ENCODE results near the gene FNTB. TPM values are rescaled to one million over a fixed set of nuclear protein-coding genes. Genes with fewer than 3 reads are reported as not detected.
A peak's percentile ranks its signal among the peaks of the same experiment; 100 is the strongest.

Gene FNTB
- total RNA-seq, 1 donor from 2014 or later: 13.3 TPM

DNA sequence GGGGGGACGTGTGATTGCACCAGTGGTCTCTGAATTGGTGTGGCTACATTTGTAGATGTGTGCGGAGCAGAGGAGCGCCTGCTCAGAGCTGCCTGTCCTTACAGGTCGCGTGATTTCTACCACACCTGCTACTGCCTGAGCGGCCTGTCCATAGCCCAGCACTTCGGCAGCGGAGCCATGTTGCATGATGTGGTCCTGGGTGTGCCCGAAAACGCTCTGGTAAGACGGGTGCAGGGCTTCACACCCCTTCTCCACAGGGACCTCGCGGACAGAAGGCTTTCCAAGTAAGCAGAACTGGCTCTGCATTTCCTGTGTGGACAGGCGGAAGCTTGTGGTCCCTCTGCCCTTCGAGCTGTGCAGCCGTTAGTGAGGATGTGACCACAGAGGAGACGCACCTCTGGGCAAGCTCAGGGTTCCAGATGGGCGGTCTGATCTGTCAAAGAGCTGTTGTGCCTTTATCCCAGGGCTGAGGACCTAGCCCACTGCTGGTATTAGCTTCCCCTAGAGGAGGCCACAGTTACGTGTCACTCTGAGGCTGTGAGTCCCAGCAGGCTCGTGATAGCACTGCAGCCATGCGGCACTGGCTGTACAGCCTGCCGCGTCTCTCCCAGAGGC lies 67.9 kb downstream of the FNTB start:
- Histone ChIP-seq H3K4me3 (no peak overlapping the region), H3K4me1 (peaks cover 4% of the 10 kb centered on the region), H3K36me3 (peaks cover 0 to 14% of the 10 kb centered on the region in 2 donors), H3K9me3 (no peaks in the 10 kb centered on the region), H3K27me3 (no peaks in the 10 kb centered on the region), H3K27ac (no peak overlapping the region)
- TF ChIP-seq POLR2A (IDR thresholded peaks at IDR 0.05): no peak
- TF ChIP-seq, protein P1, sequence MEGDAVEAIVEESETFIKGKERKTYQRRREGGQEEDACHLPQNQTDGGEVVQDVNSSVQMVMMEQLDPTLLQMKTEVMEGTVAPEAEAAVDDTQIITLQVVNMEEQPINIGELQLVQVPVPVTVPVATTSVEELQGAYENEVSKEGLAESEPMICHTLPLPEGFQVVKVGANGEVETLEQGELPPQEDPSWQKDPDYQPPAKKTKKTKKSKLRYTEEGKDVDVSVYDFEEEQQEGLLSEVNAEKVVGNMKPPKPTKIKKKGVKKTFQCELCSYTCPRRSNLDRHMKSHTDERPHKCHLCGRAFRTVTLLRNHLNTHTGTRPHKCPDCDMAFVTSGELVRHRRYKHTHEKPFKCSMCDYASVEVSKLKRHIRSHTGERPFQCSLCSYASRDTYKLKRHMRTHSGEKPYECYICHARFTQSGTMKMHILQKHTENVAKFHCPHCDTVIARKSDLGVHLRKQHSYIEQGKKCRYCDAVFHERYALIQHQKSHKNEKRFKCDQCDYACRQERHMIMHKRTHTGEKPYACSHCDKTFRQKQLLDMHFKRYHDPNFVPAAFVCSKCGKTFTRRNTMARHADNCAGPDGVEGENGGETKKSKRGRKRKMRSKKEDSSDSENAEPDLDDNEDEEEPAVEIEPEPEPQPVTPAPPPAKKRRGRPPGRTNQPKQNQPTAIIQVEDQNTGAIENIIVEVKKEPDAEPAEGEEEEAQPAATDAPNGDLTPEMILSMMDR (IDR thresholded peaks at IDR 0.05): no peak
- TF ChIP-seq POLR2AphosphoS5 (IDR thresholded peaks at IDR 0.05; ENCODE audit: insufficient read depth in 1 of 2, low read depth in 1 of 2): no peak
- intact Hi-C loops (cut with DNase I): no loop called here
- DNase-seq (ENCODE audit: extremely low spot score in 2 of 2): no peak

DNA sequence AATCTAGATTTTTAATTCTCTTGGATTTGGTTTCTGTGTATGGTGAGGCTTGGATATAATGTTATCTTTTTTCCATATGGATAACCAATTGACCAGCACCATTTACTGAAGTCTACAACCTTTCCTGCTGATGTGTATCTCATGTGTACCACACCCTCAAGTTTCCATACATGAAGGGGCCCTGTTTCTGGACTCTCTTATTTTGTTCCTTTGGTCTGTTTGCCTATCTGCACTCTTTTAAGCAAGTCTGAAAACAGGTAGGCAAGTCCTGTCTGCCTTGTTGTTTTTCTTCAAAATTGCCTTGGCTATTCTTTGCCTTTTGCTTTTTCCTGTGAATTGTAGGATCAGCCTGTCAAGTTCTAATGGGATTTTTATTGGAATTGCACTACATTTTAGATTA lies 71.0 kb downstream of the FNTB start:
- H3K27ac ChIP-seq: no peak overlapping the region
- TF ChIP-seq POLR2A (IDR thresholded peaks at IDR 0.05): no peak
- no peak for TF ChIP-seq POLR2AphosphoS5 (IDR thresholded peaks at IDR 0.05; ENCODE audit: insufficient read depth in 1 of 2, low read depth in 1 of 2)
- TF ChIP-seq, protein P1 (IDR thresholded peaks at IDR 0.05): no peak
- intact Hi-C loops (cut with DNase I): no loop called here

DNA sequence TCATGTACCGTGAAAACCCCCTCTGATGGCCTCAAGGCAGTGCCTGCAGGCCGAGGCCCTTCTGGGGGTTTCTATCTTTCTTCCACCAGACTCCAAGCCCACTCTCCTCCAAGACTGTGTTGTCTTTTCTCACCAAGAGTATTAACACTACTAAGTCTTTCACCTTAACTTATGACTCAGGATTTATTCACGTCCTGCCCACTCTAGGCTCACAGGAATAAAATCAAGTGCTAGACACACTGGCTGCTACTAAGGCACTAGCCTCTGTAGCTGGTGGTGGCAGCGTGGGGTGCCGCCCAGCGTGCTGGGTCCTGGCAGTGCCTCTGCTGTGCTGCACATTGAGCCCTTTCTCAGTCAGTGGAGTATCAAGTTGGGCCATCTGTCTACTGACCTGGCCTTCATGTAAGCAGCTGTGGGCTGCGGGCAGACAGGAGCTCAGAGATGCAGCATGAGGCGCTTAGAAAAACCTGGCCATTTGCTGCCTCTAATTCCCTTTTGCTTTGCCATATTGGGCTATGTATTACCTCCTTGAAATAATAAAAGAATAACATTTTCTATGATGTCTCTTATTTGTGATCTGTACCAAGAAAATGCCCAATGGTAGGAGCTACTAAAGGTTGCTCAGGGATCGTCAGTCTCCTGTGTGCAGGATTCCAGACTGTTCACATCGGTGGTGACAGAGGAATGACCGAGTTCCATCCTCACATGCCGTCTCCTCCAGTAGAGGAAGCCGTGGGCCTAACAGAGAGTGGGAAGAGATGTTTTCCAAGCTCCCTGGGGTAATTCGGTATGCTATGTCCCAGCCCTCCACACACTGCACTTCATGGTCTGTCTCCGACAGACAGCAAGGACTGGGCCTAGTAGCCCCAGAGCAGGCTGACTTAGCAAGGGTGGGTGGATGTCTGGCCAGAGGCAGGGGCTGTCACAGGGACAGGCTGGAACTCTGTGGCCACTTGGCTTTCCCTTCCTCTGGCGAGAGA lies 75.7 kb downstream of the FNTB start:
- TF ChIP-seq, protein P1 (IDR thresholded peaks at IDR 0.05): no peak
- TF ChIP-seq POLR2A (IDR thresholded peaks at IDR 0.05): no peak
- TF ChIP-seq POLR2AphosphoS5 (IDR thresholded peaks at IDR 0.05; ENCODE audit: insufficient read depth in 1 of 2, low read depth in 1 of 2): no peak
- Histone ChIP-seq H3K9me3 (no peaks in the 10 kb centered on the region), H3K4me1 (peaks cover 11% of the 10 kb centered on the region), H3K4me3 (no peak overlapping the region), H3K36me3 (peaks cover 0 to 21% of the 10 kb centered on the region in 2 donors), H3K27me3 (no peaks in the 10 kb centered on the region), H3K27ac (no peak overlapping the region)
- DNase-seq (ENCODE audit: extremely low spot score in 2 of 2): no peak
- intact Hi-C loops (cut with DNase I): no loop called here

More for the DNA sequence above, 71.0 kb downstream of the FNTB start:
- Histone ChIP-seq H3K27me3 (no peaks in the 10 kb centered on the region), H3K4me1 (peaks cover 4% of the 10 kb centered on the region), H3K36me3 (peaks cover 0 to 28% of the 10 kb centered on the region in 2 donors), H3K9me3 (no peaks in the 10 kb centered on the region), H3K4me3 (no peak overlapping the region)
- DNase-seq (ENCODE audit: extremely low spot score in 2 of 2): no peak

DNA sequence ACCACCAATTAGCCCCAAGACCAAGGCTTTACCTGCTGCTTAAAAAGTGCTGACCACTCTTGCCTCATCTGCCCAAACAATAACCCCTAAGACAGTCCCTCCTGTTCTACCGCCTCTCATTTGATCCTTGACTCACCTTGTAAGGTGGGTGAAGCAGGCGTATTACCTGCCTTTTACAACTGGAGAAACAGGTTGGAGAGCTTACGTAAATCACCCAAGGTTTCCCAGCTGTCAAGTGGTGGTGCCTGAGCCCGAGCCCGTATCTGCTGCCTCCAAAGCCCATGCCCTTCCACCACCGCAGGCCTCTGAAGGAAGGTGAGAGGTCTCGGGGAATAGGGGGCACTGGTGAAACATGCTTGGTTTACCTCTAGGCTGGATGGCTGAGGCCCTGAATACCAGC lies 79.0 kb downstream of the FNTB start:
- Histone ChIP-seq H3K4me3 (no peak overlapping the region), H3K4me1 (peaks cover 29% of the 10 kb centered on the region), H3K27ac (peak overlapping the region; percentile 27), H3K27me3 (no peaks in the 10 kb centered on the region), H3K9me3 (no peaks in the 10 kb centered on the region), H3K36me3 (peaks cover 0 to 37% of the 10 kb centered on the region in 2 donors)
- no peak for TF ChIP-seq POLR2A (IDR thresholded peaks at IDR 0.05)
- TF ChIP-seq, protein P1 (IDR thresholded peaks at IDR 0.05): no peak
- TF ChIP-seq POLR2AphosphoS5 (IDR thresholded peaks at IDR 0.05; ENCODE audit: insufficient read depth in 1 of 2, low read depth in 1 of 2): no peak
- no peak for DNase-seq (ENCODE audit: extremely low spot score in 2 of 2)
- intact Hi-C loops (cut with DNase I): no loop called here
